A549 treated with AZD2906 at 1 μM for 4 hours (cell line): Measurements from ENCODE around the gene MXD1. TPM values are rescaled to one million over a fixed set of nuclear protein-coding genes. Genes with fewer than 3 reads are reported as not detected.

Source experiments
- total RNA-seq: library from RNA; stranded (reverse); fragments of 200-300 nt; extraction: Qiagen RNA extraction; gene quantifications from 5 replicates; pipeline ENCODE4 v1.2.3, GENCODE V29; 2022

MXD1 gene, protein sequence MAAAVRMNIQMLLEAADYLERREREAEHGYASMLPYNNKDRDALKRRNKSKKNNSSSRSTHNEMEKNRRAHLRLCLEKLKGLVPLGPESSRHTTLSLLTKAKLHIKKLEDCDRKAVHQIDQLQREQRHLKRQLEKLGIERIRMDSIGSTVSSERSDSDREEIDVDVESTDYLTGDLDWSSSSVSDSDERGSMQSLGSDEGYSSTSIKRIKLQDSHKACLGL
- 2.1 to 2.9 TPM (median 2.2 TPM) in 5 replicates for total RNA-seq

DNA sequence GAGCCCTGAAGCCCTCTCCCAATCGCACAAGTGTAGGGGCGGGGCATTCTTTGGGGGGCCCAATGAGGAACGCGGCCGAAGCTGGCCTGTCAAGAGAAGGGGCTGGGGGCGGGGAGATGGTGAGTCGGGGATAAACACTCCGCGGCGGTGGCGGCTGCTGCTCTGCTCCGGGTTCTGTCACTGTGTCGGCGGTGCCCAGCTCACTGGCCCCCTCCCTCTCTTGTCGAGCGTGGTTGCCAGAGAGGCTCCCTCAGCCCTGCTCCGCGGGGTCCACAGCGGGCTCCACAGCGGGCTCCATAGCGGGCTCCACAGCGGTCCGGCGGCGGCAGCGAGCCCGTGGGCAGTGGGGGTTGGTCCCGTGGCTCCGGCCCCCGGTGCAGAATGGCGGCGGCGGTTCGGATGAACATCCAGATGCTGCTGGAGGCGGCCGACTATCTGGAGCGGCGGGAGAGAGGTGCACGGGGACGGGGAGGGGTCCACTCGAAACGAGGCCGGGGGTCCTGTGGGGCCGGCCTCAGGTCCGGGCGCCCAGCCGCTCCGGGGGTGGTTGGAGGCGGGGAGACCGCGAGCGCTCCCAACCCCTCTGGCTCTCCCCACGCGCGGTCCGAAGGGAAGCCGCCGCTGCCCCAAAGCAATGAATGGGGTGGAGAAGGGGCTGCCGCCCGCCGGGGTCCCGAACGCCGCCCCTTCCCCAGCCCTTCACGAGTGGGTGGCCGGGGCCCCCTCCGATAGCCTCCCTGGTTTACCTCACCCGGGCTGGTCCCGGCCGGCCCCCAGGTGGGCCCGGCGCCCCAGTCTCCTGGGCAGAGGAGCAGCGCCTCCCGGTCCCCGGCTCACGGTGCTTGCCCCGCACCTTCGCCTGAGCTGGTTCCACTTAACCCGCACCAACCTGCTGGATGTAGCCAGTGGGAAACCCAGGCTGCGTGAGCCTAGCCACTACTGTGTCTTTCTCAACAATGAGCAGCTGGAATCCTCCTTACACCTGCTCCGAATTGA is at the start of gene MXD1:
Gene MXD1 (plus strand): TSS at position 160 of the 996 bp plus-strand sequence. CDS start 222 bp downstream, at position 382.

DNA sequence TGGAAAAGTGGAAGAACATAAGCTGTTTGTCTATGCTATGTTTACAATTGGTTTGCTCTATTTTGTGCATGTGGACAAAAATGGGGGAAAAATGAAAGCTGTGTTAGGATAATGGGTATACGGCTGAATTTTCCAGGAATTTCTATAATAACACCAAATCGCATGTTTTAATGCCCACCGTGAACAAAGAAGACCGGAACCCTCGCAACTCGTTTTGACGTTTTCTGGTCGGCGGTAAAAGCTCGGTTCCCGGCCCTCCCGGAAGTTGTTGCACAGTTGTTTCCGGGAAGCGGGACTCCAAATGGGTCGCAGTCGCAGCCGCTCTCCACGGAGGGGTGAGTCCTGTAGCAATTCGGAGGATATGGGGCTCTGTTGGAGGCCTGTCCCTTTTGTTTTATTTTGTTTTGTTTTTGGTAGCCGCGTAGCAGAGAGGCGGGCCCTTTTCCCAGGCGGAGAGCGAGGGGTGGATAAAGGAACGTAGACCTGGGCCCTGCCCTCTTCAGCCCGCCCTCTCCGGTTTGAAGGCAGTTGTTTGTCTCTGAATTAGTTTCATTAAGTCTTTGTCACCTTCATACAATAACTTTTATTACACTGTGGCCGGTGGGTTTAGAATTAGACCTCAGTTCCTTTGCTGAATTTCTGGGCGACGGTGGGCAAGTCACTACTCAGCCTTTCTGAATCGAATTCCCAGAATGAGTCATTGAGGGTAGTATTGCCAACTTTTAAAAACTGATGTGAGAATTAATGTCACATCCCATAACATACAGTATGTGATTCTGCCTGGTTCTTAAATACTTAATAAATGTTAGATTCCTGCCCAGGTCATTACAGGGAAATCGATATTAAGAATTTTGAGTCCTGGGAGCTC is 21.0 kb upstream of the MXD1 start, which contains the start of gene SNRNP27:
Gene SNRNP27 (plus strand): TSS at position 273 of the 868 bp plus-strand sequence. CDS start 29 bp downstream, at position 302.

DNA sequence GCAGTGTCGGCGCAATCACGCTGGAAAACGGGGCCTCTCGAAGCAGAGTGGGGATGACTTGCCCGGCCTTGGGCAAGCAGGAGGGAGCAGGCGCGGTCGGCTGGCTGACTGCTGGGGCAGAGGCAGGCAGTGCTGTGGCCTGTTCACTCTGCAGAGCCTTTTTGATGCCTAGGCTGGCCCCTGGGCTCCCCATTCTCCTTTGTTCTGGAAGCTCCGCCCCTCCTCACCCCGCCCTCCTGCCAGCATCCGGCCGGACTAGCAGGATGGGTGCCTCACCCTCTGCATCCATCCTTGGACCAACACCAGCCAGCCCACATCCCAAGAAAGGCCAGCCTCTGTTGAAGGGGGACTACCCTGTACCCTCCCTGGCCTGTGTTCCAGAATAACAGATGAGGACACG is 46.6 kb downstream of the MXD1 start, which contains the start of gene ASPRV1:
Gene ASPRV1 (minus strand): TSS at position 136 of the 400 bp plus-strand sequence. CDS start 195 bp downstream, outside the sequence.

Other genes starting within 250 kb of the MXD1 start
- 321 to 400 TPM (median 345 TPM) in 5 replicates for gene ANXA4, start 173.0 kb upstream of the MXD1 start, total RNA-seq
- 9.0 to 11.6 TPM (median 10.0 TPM) in 5 replicates for gene GMCL1, start 85.4 kb upstream of the MXD1 start, total RNA-seq
- 45.5 to 76.1 TPM (median 49.1 TPM) in 5 replicates for gene SNRNP27, start 21.2 kb upstream of the MXD1 start, total RNA-seq
- 0.20 to 0.38 TPM (median 0.25 TPM) in 5 replicates for gene ASPRV1, start 46.5 kb downstream of the MXD1 start, total RNA-seq
- 371 to 434 TPM (median 410 TPM) in 5 replicates for gene PCBP1, start 172.4 kb downstream of the MXD1 start, total RNA-seq